NCI-H748 (cell line): ENCODE data around the gene CMA1.
"Not testable (repeated sequence)": the region's sequence is repeated elsewhere in the genome, so short reads cannot be mapped to it uniquely, and the experiment has no call there.

Source experiments
- DNase-seq: peaks from one replicate; lab custom pipeline; 2025; ENCODE audit not compliant: unreplicated experiment; lab: John Stamatoyannopoulos, UW

CMA1 gene

GRCh38 chr14:24470450-24470849 is 37.6 kb downstream of the CMA1 start:
- not testable (repeated sequence) for DNase-seq

GRCh38 chr14:24465805-24466204 is 42.3 kb downstream of the CMA1 start:
- DNase-seq = no peak

- no peak for DNase-seq
These were observed 42.7 kb downstream of the CMA1 start for GRCh38 chr14:24465368-24465767.

- DNase-seq = peak; percentile 33
These were observed 43.9 kb downstream of the CMA1 start for GRCh38 chr14:24463884-24464785.

- DNase-seq = no peak
These were observed 44.8 kb downstream of the CMA1 start for GRCh38 chr14:24463017-24463883.

- DNase-seq = no peak
These were observed 46.7 kb downstream of the CMA1 start for GRCh38 chr14:24461336-24461735.

- DNase-seq = no peak
These were observed 48.7 kb downstream of the CMA1 start for GRCh38 chr14:24459331-24459730.

GRCh38 chr14:24458736-24459135 is 49.3 kb downstream of the CMA1 start:
- DNase-seq = no peak

- no peak for DNase-seq
These were observed 51.1 kb downstream of the CMA1 start for GRCh38 chr14:24456980-24457379.
